Measurements from ENCODE around the gene PPM1J.

GRCh38 chr1:112665857-112666256, 49.3 kb downstream of the PPM1J start:
- no peak for TF ChIP-seq CTCF (IDR thresholded peaks at IDR 0.05; ENCODE audit: poor library complexity)
- no peak for TF ChIP-seq EZH2 (IDR thresholded peaks at IDR 0.05; ENCODE audit: borderline replicate concordance)
- TF ChIP-seq EZH2phosphoT487 (IDR thresholded peaks at IDR 0.05; ENCODE audit: low read depth, severe bottlenecking, unreplicated experiment), result no peak

Data from hepatocyte (in vitro differentiated cells).